Bronchus fibroblast of lung (primary cell): ENCODE results near the gene PRAMEF15. TPM values are rescaled to one million over a fixed set of nuclear protein-coding genes. Genes with fewer than 3 reads are reported as not detected.

Source experiments
- total RNA-seq: library from RNA; depleted of rRNA; stranded (reverse); fragments of >200 nt; gene quantifications from 2 replicates; pipeline ENCODE4 v1.2.3, GENCODE V29; 2015

The PRAMEF15 gene
- total RNA-seq: not detected in 2 replicates

GRCh38 chr1:13315281-13315680 lies at the start of gene PRAMEF15:
PRAMEF15 (plus strand) TSS chr1:13315581; CDS start chr1:13318408, 2,827 bp downstream.

GRCh38 chr1:13285037-13285436 lies 30.3 kb upstream of the PRAMEF15 start, which contains the start of gene PRAMEF8:
PRAMEF8 (minus strand) TSS chr1:13285137; CDS start chr1:13284091, 1,046 bp downstream.

GRCh38 chr1:13303239-13303638 lies 12.1 kb upstream of the PRAMEF15 start, which contains the start of gene PRAMEF33:
PRAMEF33 (plus strand) TSS chr1:13303539; CDS start chr1:13305955, 2,416 bp downstream.

GRCh38 chr1:13347034-13347433 lies 31.7 kb downstream of the PRAMEF15 start, which contains the start of gene PRAMEF14:
PRAMEF14 (minus strand) TSS chr1:13347134; CDS start chr1:13345314, 1,820 bp downstream.

Other genes with a start within 250 kb of the PRAMEF15 start
- gene PRAMEF25, start 244.8 kb upstream of the PRAMEF15 start, total RNA-seq: not detected in 2 replicates
- not detected in 2 replicates for gene HNRNPCL2, start 198.7 kb upstream of the PRAMEF15 start, total RNA-seq
- not detected in 2 replicates for gene PRAMEF26, start 159.6 kb upstream of the PRAMEF15 start, total RNA-seq
- not detected in 2 replicates for gene HNRNPCL4, start 149.9 kb upstream of the PRAMEF15 start, total RNA-seq
- not detected in 2 replicates for gene PRAMEF9, start 143.7 kb upstream of the PRAMEF15 start, total RNA-seq
- gene PRAMEF13, start 114.2 kb upstream of the PRAMEF15 start, total RNA-seq: not detected in 2 replicates
- not detected in 2 replicates for gene PRAMEF18, start 89.4 kb upstream of the PRAMEF15 start, total RNA-seq
- not detected in 2 replicates for gene PRAMEF5, start 61.4 kb upstream of the PRAMEF15 start, total RNA-seq
- not detected in 2 replicates for gene PRAMEF8, start 30.4 kb upstream of the PRAMEF15 start, total RNA-seq
- not detected in 2 replicates for gene PRAMEF33, start 12.0 kb upstream of the PRAMEF15 start, total RNA-seq
- gene PRAMEF14, start 31.6 kb downstream of the PRAMEF15 start, total RNA-seq: not detected in 2 replicates
- gene PRAMEF19, start 56.4 kb downstream of the PRAMEF15 start, total RNA-seq: not detected in 2 replicates
- gene PRAMEF17, start 74.1 kb downstream of the PRAMEF15 start, total RNA-seq: not detected in 2 replicates
- not detected in 2 replicates for gene PRAMEF20, start 94.9 kb downstream of the PRAMEF15 start, total RNA-seq
- gene LRRC38, start 198.4 kb downstream of the PRAMEF15 start, total RNA-seq: not detected in 2 replicates